Neural cell (in vitro differentiated cells): ENCODE data around the gene OR51V1.

ENCODE experiments used
- CTCF ChIP-seq: fragments of 450-650 bp; IDR thresholded peaks from 2 replicates; pipeline ENCODE4 v1.5.1; 2014; ENCODE audit warnings: antibody characterized with exemption, mild to moderate bottlenecking, moderate library complexity; ENCODE audit not compliant: poor library complexity, severe bottlenecking
- RAD21 ChIP-seq: fragments of 450-650 bp; conservative IDR thresholded peaks from 2 replicates; pipeline ENCODE4 v1.6.1; 2014; ENCODE audit warnings: antibody characterized with exemption, mild to moderate bottlenecking, moderate library complexity
- SMC3 ChIP-seq: fragments of 450-650 bp; conservative IDR thresholded peaks from 2 replicates; pipeline ENCODE4 v1.6.1; 2014; ENCODE audit warnings: antibody characterized with exemption, mild to moderate bottlenecking, moderate library complexity; ENCODE audit not compliant: poor library complexity

- no peak for TF ChIP-seq SMC3
- no peak for TF ChIP-seq CTCF
- no peak for TF ChIP-seq RAD21
Measured at GRCh38 chr11:5151713-5152153, 48.7 kb downstream of the OR51V1 start.
